Fibroblast of skin of right quadriceps (primary cell): Measurements from ENCODE around the gene TENM4.
A peak's percentile ranks its signal among the peaks of the same experiment; 100 is the strongest.

Source experiments
- DNase-seq: peaks from one replicate; pipeline ENCODE4 v3.0.0-alpha.2; 2013

TENM4 gene

DNA sequence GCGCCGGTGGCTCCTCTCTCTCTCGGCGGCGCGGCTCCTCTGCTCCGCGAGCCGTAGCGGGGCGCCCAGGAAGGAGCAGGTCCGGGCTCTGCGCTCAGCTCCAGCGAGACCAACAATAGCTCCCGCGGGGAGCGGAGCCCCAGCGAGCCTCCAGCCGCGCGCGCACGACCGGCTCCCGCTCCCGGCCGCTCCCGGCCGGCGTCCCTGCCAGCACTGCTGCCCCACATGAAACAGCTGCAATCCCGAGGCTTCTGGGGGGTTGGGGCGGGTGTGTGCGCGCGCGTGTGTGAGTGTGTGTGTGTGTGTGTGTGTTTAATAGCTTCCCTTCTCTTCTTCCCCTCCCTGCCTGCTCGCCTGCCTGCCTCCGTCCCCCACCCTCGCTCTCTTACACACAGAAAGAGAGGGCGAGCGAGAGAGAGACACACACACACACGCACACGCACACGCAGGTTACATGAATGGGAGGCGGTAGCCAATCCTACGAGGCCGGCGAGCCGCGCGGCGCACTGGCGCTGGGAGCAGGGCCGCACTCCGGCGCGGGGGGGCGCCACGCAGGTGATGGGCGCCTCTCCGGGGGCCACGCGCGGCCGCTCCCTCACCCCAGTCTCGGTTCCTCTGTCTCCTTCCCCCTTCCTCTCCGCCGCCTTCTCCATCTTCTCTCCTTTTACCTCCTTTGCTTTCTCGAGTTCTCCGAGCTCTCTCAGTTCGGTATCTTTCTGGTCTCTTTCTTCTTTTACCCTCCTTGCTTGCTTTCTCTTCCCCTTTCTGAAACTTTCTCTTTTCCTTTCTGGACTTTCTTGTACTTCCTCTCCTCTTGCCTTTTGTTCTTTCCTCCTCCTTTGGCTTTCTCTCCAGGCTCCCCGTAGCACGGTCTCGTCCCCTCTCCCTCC is at the start of gene TENM4:
Gene TENM4 (minus strand): TSS at position 460 of the 890 bp plus-strand sequence. CDS start 371,086 bp downstream, outside the sequence.
- peak; percentile 88 for DNase-seq

DNA sequence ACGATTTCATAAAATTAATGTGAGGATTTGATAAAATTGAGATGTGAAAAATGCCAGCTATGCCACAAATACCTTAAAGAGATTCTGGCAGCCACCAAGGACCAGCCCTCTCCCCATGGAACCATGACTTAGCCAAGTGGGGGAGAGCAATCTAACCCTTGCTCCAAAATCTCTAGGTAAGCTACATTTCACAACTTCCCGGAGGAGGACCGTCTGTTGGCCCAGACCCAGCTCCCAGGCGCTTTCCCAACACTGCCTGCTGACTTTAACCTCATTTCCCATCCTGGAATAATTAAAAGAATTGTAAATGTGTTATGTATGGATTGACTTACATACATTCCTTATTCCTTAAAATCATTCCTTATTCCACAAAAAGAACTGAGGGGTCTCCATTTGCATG is 47.5 kb upstream of the TENM4 start:
- peak; percentile 60 for DNase-seq

DNA sequence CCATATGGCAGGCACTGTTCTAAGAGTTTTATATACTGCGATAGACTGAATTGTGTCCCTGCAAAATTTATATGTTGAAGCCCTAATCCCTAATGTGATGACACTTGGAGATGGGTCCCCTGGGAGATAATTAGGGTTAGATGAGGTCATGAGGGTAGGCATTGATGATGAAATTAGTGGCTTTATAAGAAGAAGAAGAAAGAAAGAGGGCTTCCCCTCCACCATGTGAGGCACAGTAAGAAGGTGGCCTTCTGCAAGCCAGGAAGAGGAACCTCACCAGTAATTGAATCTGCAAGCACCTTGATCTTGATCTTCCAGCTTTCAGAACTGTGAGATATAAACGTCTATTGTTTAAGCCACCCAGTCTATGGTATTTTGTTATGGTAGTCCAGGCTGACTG is 46.6 kb upstream of the TENM4 start:
- DNase-seq: peak; percentile 10

DNA sequence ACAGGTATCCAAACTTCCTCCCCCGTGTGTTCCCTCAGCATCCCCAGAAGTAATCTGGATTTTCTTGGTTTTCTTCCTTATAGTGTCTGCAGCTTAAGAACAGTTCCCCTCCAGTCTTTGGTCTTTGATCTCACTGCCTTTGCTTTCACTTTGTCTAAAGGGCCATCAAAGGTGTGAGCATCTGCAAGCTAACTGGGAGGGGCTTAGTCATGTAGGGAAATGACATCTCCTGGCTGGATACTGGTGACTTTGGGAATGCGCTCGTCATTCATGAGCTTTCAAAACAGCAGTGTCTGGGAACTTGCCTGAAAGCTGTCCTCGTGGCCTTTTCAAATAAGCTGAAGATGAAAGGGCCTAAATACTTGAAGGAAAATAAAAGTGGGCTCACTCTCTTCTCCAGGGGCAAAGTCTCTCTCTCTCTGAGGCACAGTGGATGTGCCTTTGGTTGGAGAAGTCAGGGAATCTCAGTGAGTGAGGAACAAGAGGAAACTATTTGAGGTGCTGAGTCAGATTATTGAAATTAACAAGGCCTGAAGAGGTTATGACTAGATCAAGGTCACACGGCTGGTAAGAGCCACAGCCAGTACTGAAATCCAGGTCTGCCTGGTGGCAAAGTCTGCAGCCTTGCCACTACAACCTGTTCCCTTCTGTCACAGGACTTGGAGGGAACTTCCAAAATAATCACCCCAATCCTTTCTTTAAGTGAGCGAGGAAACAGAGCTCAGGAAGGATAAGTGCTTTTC is 45.6 kb upstream of the TENM4 start:
- no peak for DNase-seq

DNA sequence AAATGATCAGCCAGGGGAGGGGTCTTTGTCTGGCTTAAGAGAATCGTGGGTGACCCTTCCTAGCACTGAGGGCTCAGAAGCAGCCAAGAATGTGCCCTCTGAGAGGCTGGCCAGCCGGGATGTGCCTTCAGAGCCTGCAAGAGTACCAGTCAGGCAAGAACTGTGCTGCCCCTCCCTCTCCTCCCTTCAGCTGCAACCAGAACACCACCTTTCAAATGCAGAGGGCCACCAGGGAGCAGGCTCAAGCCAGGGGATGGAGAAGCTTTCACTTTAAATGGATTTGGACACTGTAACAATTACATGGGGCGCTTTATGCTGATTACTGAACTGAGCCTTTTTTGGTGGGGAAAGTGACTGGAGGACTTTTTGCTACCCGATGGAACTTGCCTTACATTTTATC is 44.9 kb upstream of the TENM4 start:
- no peak for DNase-seq

DNA sequence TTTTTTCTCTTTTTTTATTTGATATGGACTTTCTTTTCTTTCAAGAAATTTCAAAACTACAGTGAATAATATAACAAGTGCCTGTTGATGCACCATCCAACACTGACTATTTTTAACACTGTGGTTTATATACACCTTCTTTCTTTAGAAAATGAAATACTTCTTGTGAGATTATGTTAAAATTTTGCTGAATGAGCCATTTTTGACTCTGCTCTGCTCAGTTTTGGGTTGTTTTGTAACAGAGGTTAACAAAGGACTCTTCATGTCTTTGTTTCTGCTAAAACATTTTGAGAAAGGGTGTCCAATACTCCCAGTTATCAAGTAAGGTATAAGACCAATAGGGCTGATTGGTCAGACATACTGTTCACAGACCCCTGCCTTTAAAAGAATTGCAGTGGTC is 44.0 kb upstream of the TENM4 start:
- DNase-seq: no peak

DNA sequence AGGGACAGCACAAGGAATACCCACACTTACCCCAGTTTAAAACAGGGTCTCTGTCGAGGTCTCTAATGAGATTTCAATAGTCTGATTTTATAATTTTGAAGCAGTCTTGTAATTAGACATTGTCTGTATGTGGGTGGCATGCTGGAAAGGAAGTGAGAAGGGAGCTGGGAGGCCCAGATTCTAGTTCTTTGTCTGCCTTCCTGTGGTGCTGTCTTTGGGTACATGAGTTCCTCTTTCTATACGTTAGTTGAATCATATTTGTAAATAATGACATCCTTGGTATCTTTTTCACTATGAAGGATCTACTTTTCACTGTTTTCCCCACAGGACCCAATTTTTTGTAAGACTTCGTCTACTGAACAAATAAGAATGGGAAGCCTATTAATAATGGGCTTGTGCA is 42.0 kb upstream of the TENM4 start:
- DNase-seq: no peak

DNA sequence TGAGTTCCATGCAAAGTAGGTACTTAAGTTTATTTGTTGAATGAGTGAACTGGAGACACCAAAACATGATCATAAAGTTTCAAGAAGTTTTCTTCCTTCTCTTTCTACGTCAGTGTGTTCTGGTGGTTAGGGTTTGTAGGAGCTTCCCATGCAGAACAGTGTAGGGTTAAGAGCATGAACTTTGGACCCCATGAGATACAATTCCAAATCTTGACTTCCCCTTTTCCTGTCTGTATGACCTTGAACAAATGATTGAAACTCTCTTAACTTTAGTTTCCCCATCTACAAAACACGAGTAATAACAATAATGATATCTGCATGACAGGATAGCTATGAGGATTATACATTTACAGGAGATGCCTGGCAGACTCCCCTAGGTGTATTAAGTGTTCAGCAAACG is 41.0 kb upstream of the TENM4 start:
- DNase-seq: no peak

DNA sequence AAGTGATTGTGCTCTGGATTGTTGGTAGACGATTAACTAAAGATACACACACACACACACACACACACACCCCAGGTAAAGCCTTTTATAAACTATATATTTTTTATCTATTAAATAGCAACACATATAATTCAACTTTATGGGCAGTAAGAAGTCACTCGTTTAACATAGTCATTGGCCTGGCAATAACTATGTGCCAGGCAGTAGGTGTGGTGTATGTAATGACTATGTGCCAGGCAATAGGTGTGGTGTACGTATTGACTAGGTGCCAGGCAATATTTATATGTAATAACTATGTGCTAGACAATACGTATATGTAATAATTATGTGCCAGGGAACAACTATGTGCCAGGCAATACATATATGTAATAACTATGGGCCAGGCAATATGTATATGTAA is 40.0 kb upstream of the TENM4 start:
- no peak for DNase-seq

DNA sequence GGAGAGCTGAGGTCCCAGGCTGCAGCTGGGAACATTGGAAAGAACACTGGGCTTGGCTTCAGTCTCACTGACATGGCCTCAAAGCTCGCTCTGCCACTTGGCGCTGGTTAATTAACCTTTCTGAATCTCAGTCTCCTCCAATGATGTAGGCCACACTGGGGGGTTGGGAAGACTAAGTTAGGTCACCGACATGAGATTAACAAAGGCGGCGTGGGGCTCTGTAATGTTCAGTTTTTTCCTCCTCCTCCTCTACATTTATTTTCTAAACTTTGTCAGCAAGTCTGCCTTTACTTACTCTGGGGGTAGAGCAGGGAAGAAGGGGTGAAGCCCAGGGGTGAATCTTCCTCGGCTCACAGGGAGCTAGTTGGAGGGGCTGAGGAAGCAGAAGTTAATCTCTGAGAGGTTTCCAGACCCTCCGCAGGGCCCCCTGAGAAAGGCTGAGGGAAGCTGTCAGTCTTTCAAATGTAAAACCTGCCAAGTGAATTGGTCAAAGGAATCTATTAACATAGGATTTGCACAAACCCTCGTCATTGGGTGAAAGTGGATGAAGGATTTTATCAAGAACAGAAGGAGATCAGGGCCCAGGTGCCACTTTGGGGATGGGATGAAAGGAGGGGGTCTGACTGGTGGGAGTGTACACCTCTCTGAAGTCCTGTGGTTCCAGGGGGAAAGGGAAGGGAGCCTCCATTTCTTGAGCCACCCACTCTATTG is 32.1 kb upstream of the TENM4 start:
- DNase-seq: no peak

DNA sequence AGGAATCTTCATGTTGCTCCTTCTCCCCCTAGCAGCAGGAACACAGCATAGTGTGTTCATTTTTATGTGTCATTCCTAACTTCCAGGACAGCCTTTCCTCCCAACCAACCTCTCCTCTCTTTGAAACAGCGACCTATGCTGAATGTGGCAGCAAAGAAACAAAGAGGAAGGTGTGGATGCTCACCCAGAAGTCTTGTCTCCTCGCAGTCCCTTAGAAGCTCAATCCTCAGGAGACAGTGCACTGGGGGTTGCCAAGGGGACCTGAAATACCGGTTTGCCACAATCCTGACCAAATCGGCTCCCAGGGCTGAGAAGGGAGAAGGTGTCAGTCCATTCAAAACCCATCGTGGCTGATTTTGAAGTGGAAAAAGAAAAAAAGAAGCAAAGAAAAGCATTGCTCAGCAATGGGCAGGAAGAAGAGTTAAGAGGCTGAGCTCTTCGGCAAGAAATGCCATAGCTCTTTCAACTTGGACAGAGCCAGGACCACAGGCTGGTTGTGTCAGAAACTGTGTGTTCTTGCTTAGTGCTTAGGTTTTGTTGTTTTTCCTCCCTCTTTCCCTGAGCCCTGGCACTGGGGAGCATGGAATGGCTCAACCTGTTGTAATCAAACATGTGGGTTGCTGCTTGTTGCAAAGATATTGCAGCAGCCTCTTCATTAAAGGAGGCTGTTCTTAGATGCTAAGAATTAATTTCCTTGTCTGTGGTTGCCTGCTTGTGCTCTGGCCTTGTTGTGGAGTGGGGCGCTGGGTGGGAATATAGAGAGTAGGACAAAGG is 30.4 kb upstream of the TENM4 start:
- DNase-seq: no peak

DNA sequence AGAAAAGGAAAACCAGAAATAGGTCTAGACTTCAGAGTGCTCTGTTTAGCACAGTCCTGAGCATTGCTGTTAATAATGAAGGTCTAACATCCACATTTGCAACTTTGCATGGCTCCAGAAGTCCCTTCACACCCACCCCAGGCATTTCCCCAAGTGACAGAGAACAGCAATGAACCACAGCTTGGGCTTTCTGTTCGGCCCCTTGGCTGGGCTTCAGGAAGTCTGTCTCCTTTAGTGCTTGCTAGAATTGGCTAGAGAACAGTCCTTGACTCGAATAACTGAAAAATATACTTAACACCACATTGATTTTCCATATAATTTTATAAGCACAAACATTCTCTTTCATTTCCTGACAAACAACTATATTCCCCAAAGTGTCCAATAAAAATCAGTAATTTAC is 29.3 kb upstream of the TENM4 start:
- DNase-seq: no peak

DNA sequence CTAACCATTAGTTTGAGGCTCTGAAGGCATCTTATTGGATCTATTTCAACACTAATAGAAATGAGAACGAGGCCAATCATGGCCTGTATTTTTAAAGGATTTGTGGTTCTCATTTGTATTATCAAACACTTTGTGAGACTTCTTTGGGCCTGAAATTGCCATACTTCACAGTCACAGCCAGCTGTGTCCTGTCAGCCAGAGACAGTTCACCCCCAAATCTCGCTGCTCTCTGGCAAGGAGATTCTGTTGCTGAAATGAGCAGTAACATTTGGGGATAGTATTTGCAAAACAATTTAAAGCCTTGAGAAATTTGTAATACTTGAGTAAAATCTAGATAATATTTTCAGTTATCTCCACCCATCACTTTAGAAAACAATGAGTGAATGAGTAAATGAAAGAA is 26.9 kb upstream of the TENM4 start:
- no peak for DNase-seq

DNA sequence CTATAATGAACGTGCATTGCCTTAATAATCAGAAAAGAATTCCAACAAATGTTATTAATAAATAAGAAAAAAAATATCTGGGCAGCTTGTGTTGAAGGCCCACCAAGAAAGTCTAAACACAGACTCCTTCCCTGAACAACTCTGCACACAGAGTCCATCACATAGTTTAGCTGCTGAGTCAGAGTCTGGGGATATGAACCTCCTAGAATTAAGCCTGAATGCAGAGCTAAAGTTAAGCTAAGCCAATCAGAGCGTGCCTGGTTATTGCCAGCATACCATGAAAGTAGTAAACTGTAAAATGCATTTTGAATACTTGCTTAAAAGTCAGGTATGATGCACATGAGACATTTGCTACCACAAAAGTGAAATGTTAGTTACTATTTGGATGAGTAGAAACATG is 25.6 kb upstream of the TENM4 start:
- DNase-seq: peak; percentile 85

DNA sequence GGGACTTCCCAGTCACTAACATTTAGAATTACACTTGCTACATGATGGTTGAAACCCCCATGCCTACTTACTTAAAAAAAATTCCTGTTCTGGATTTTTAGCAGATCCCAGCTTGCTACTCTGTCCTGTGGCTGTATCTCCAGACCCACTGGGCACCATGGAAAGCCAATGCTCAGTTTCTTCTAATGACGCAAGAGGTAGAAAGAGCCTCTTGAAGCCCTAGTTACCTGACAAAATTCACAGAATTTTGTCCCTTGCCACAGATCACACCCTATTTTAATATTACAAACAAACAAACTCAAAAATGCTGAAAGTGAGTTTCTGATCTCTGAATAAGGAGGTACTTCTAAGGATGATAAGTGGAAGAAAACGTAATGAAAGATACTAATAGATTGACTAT is 24.3 kb upstream of the TENM4 start:
- DNase-seq: no peak

DNA sequence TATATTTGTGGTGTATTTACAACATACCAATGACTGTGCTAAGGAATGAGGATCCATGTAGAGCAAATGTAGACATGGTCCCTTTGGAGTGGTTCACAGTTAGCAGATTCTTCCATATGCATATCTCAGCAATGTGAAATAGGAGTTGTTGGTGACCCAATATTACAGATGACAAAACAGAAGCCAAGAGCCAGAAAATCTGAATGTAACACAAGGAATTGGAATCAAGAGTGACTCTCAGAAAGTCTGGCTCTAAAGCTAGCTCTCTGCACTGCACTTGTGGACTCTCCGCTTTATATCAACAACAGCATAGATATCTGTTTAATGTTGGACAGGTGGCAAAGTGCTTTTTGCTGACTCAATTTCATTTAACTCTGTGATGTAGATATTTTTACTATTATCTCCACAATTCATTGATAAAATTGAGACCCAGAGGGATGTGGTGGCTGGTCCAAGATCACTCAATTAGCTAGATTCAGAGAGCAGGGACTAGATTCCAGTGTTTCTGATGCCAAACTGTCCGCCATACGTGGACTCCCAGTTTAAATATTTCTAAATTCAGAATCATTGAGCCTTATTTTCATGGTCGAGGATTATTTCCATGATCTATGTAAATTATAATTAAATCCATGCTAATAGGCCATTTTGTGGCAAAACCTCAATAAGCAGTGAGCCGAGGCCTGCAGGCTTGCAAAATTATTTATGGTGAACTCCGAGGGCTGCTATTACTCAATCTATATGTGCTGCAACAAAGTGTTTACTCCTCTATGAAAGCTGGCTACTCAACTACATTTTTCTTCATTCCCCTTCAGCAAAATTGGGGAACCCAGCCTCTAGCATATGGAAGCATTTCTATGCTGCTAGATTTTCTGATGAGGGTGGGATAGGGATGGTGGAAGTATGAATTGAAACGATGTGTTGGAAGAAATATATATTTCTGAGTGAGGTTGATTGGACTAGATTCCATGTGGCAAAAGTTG is 21.1 kb upstream of the TENM4 start:
- DNase-seq: no peak

DNA sequence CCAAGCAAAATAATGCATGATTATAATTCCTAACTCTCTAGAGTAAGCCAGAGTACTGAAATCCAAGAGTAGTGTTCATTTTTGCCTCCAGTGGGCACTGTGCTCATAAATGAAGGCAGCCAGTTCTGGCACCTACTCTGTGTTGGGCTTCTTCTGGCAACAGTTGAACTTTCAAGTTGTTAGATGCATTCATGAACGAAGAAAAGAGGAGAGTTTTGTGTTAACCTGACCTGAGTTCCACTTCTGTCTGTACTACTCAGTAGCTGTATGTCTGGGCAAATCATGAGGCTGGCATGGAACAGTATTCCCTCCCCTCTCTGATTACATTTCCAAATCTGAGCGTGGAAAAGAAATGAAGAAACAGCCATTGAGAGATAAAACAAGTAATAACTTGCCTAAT is 20.3 kb upstream of the TENM4 start:
- DNase-seq: peak; percentile 54

DNA sequence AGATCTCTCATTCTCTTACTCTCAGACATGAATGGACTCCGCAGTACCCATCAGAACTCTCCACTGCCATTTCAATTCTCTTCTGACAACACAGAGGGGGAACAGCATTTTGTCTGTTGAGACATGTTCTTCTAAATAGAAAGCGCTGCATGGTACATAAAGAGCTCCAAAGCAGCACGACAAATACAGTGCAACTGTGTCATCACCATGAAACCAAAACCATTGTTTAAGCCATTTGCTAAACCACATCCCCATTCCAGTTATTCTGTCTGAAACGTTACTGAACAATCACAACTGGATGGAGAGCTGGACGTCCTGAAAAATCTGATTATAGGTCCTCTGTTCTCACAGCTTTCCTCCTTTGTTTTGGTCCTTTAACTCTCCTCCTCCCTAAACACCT is 17.9 kb upstream of the TENM4 start:
- DNase-seq: no peak

DNA sequence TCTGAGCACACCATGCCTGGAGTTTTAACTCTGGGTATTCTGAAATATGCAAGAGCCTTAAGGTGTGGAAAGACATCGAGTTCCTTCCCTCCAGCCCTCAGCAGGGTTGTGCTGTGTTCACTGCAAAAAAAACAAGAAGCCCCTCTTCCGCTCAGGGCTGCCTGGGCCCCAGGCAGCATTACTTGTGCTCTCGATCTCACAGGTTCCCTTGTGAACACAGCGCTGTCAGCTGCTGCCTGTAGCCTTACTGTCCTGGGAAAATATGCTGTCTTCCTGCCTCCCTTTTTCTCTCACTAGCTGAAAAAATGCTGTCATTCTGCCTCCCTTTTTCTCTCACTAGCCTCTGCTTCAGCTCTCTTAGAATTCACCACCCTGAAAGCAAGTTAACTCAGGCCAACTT is 15.7 kb upstream of the TENM4 start:
- DNase-seq: no peak

DNA sequence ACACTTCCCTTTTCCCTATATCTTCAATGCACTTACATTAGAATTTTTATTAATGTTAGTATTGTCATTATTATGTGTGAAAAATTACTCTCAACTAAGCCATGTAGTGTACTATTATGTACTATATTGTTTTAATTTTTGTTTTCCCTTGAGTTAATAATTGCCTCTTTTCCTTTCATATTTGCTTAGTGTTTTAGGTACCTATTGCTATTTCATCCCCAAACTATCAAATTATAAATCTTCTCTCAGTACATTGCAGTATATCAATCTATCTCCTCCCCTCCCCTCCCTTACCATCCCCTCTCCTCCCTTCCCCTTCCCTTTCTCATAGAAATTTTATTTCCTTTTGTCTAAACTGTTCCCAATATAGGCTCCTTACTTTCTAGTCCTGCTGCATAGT is 12.8 kb upstream of the TENM4 start:
- no peak for DNase-seq

DNA sequence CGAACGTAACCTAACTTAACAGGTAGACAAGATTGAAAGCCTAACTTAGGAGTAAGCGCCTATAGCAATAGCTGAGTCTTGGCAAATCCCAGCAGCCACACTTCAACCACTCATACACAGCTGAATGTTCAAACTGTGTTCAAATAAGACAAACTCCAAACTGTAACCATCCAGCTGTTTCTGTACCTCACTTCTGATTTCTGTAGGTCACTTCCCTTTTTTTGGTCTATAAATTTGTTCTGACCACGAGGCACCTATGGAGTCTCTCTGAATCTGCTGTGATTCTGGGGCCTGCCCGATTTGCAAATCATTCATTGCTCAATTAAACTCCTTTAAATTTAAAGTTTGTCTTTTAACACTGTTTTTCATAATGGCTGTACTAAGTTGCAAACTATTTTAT is 8.2 kb upstream of the TENM4 start:
- DNase-seq: no peak
